Pons (tissue), 1 donor: ENCODE measurements around the gene NHERF1.

Source experiments
- DNase-seq: peaks from one replicate; pipeline ENCODE4 v3.0.0-alpha.2; 2016; ENCODE audit warnings: low spot score

NHERF1 gene

GRCh38 chr17:74768069-74768762 is 19.8 kb downstream of the NHERF1 start:
- DNase-seq, result no peak

- no peak for DNase-seq
Observed at GRCh38 chr17:74768763-74769114, 20.3 kb downstream of the NHERF1 start.

GRCh38 chr17:74769266-74769855 is 20.9 kb downstream of the NHERF1 start:
- DNase-seq, result no peak

GRCh38 chr17:74769856-74770497 is 21.5 kb downstream of the NHERF1 start:
- DNase-seq, result no peak

GRCh38 chr17:74770498-74771318 is 22.3 kb downstream of the NHERF1 start:
- no peak for DNase-seq

GRCh38 chr17:74771319-74771914 is 23.0 kb downstream of the NHERF1 start:
- DNase-seq, result no peak

- no peak for DNase-seq
Observed at GRCh38 chr17:74772053-74772452, 23.6 kb downstream of the NHERF1 start.

GRCh38 chr17:74773414-74773813 is 25.0 kb downstream of the NHERF1 start:
- no peak for DNase-seq

GRCh38 chr17:74773871-74774286 is 25.5 kb downstream of the NHERF1 start:
- no peak for DNase-seq

GRCh38 chr17:74775409-74776043 is 27.1 kb downstream of the NHERF1 start:
- DNase-seq, result no peak

GRCh38 chr17:74776044-74776962 is 27.9 kb downstream of the NHERF1 start, which contains the start of gene NAT9:
NAT9 (minus strand) TSS chr17:74776345; CDS start chr17:74775698, 647 bp downstream.
- peak; percentile 90 for DNase-seq

GRCh38 chr17:74776990-74777389 is 28.6 kb downstream of the NHERF1 start:
- DNase-seq, result no peak

- DNase-seq, result no peak
Observed at GRCh38 chr17:74777901-74778515, 29.6 kb downstream of the NHERF1 start.

- DNase-seq, result no peak
Observed at GRCh38 chr17:74778960-74779359, 30.5 kb downstream of the NHERF1 start.

- DNase-seq, result no peak
Observed at GRCh38 chr17:74779501-74779900, 31.1 kb downstream of the NHERF1 start.

GRCh38 chr17:74779948-74780400 is 31.5 kb downstream of the NHERF1 start:
- peak; percentile 86 for DNase-seq

GRCh38 chr17:74780443-74781238 is 32.2 kb downstream of the NHERF1 start:
- peak; percentile 88 for DNase-seq

GRCh38 chr17:74782571-74782970 is 34.1 kb downstream of the NHERF1 start:
- DNase-seq, result no peak
